ENCODE measurements around the gene PTBP2.

PTBP2 gene

GRCh38 chr1:96684744-96685143, 36.8 kb upstream of the PTBP2 start:
- Histone ChIP-seq H3K9ac (no peak overlapping the region), H3K4me2 (ENCODE audit: low read length) (no peak overlapping the region), H3K36me3 (ENCODE audit: control insufficient read depth, insufficient read depth, low read length) (no peaks in the 10 kb centered on the region), H3K27me3 (ENCODE audit: control insufficient read depth, insufficient read depth, low read length) (no peaks in the 10 kb centered on the region), H3K27ac (no peak overlapping the region), H3K9me3 (ENCODE audit: control insufficient read depth, low read length) (no peaks in the 10 kb centered on the region), H3K4me3 (ENCODE audit: low read depth, low read length) (no peak overlapping the region), H3K4me1 (no peaks in the 10 kb centered on the region), H3K79me2 (no peaks in the 10 kb centered on the region), H2AFZ (no peak overlapping the region)
- TF ChIP-seq CTCF (IDR thresholded peaks at IDR 0.05), result no peak

GRCh38 chr1:96688767-96689166, 32.8 kb upstream of the PTBP2 start:
- Histone ChIP-seq H3K9me3 (ENCODE audit: control insufficient read depth, low read length) (no peaks in the 10 kb centered on the region), H3K4me2 (ENCODE audit: low read length) (no peak overlapping the region), H3K4me3 (ENCODE audit: low read depth, low read length) (no peak overlapping the region), H3K27ac (no peak overlapping the region), H3K9ac (no peak overlapping the region), H3K79me2 (no peaks in the 10 kb centered on the region), H3K4me1 (no peaks in the 10 kb centered on the region), H3K36me3 (ENCODE audit: control insufficient read depth, insufficient read depth, low read length) (no peaks in the 10 kb centered on the region), H3K27me3 (ENCODE audit: control insufficient read depth, insufficient read depth, low read length) (no peaks in the 10 kb centered on the region), H2AFZ (no peak overlapping the region)
- no peak for TF ChIP-seq CTCF (IDR thresholded peaks at IDR 0.05)

GRCh38 chr1:96695954-96696353, 25.6 kb upstream of the PTBP2 start:
- H3K4me3 ChIP-seq (ENCODE audit: low read depth, low read length), result no peak overlapping the region
- H3K36me3 ChIP-seq (ENCODE audit: control insufficient read depth, insufficient read depth, low read length), result no peaks in the 10 kb centered on the region
- H3K27ac ChIP-seq, result no peak overlapping the region
- no peak overlapping the region for H3K9ac ChIP-seq
- H3K79me2 ChIP-seq, result no peaks in the 10 kb centered on the region
- H3K4me2 ChIP-seq (ENCODE audit: low read length), result no peak overlapping the region
- no peaks in the 10 kb centered on the region for H3K27me3 ChIP-seq (ENCODE audit: control insufficient read depth, insufficient read depth, low read length)
- H2AFZ ChIP-seq, result no peak overlapping the region
- no peaks in the 10 kb centered on the region for H3K4me1 ChIP-seq
- no peak for TF ChIP-seq CTCF (IDR thresholded peaks at IDR 0.05)
- H3K9me3 ChIP-seq (ENCODE audit: control insufficient read depth, low read length), result no peaks in the 10 kb centered on the region

- no peaks in the 10 kb centered on the region for H3K4me1 ChIP-seq
- no peaks in the 10 kb centered on the region for H3K9me3 ChIP-seq (ENCODE audit: control insufficient read depth, low read length)
- H2AFZ ChIP-seq, result no peak overlapping the region
- no peak overlapping the region for H3K27ac ChIP-seq
- no peak overlapping the region for H3K4me3 ChIP-seq (ENCODE audit: low read depth, low read length)
- no peaks in the 10 kb centered on the region for H3K36me3 ChIP-seq (ENCODE audit: control insufficient read depth, insufficient read depth, low read length)
- no peaks in the 10 kb centered on the region for H3K79me2 ChIP-seq
- TF ChIP-seq CTCF (IDR thresholded peaks at IDR 0.05), result no peak
- H3K27me3 ChIP-seq (ENCODE audit: control insufficient read depth, insufficient read depth, low read length), result no peaks in the 10 kb centered on the region
- H3K4me2 ChIP-seq (ENCODE audit: low read length), result no peak overlapping the region
- no peak overlapping the region for H3K9ac ChIP-seq
These were observed 23.1 kb upstream of the PTBP2 start for GRCh38 chr1:96698342-96698983.

DNA sequence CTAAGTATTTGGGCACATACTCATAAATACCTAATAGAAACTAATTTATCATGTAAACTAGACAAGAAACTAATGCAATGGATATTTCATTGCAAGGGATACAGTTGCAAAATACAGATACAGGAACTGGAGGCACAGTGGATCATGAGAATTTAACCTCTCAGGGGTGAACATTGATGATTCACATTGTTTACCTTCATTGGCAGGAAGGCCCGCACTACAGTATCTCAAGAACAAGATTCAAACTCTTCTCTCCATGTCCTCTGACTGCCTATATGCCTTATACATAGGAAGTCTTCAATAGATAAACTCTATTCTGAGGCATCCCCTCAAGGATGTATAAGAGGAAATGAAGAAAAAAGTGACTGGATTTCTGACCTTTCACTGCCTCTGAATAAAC, 18.4 kb upstream of the PTBP2 start:
- no peak for TF ChIP-seq CTCF (IDR thresholded peaks at IDR 0.05)

More for the DNA sequence above, 18.4 kb upstream of the PTBP2 start:
- Histone ChIP-seq H3K4me1 (no peaks in the 10 kb centered on the region), H3K4me3 (ENCODE audit: low read depth, low read length) (no peak overlapping the region), H3K36me3 (ENCODE audit: control insufficient read depth, insufficient read depth, low read length) (no peaks in the 10 kb centered on the region), H3K27me3 (ENCODE audit: control insufficient read depth, insufficient read depth, low read length) (no peaks in the 10 kb centered on the region), H3K4me2 (ENCODE audit: low read length) (no peak overlapping the region), H3K27ac (no peak overlapping the region), H3K79me2 (no peaks in the 10 kb centered on the region), H3K9ac (no peak overlapping the region), H3K9me3 (ENCODE audit: control insufficient read depth, low read length) (no peaks in the 10 kb centered on the region), H2AFZ (no peak overlapping the region)
